ENCODE data around the gene TSPAN6.
A peak's percentile ranks its signal among the peaks of the same experiment; 100 is the strongest.

The TSPAN6 gene

GRCh38 chrX:100642290-100642689 lies 5.7 kb upstream of the TSPAN6 start:
- H3K4me3 ChIP-seq (ENCODE audit: low read depth, low read length) = no peak overlapping the region
- no peak for TF ChIP-seq CTCF (IDR thresholded peaks at IDR 0.05; ENCODE audit: borderline replicate concordance, insufficient read depth, low read depth, low read length)

- H3K4me3 ChIP-seq (ENCODE audit: low read depth, low read length) = no peak overlapping the region
- TF ChIP-seq CTCF (IDR thresholded peaks at IDR 0.05; ENCODE audit: borderline replicate concordance, insufficient read depth, low read depth, low read length) = no peak
These were observed 651 bp downstream of the TSPAN6 start for GRCh38 chrX:100635989-100636320.

GRCh38 chrX:100635040-100635439 lies 1.6 kb downstream of the TSPAN6 start:
- TF ChIP-seq CTCF (IDR thresholded peaks at IDR 0.05; ENCODE audit: borderline replicate concordance, insufficient read depth, low read depth, low read length) = no peak
- no peak overlapping the region for H3K4me3 ChIP-seq (ENCODE audit: low read depth, low read length)

GRCh38 chrX:100625985-100626491 lies 10.6 kb downstream of the TSPAN6 start:
- no peak for TF ChIP-seq CTCF (IDR thresholded peaks at IDR 0.05; ENCODE audit: borderline replicate concordance, insufficient read depth, low read depth, low read length)
- H3K4me3 ChIP-seq (ENCODE audit: low read depth, low read length) = no peak overlapping the region

GRCh38 chrX:100623001-100623400 lies 13.6 kb downstream of the TSPAN6 start:
- no peak for TF ChIP-seq CTCF (IDR thresholded peaks at IDR 0.05; ENCODE audit: borderline replicate concordance, insufficient read depth, low read depth, low read length)
- no peak overlapping the region for H3K4me3 ChIP-seq (ENCODE audit: low read depth, low read length)

GRCh38 chrX:100615005-100615404 lies 21.6 kb downstream of the TSPAN6 start:
- peak; percentile 60; the same call in 1 of the 2 replicates for TF ChIP-seq CTCF (IDR thresholded peaks at IDR 0.05; ENCODE audit: borderline replicate concordance, insufficient read depth, low read depth, low read length)

GRCh38 chrX:100611951-100612350 lies 24.7 kb downstream of the TSPAN6 start:
- H3K4me3 ChIP-seq (ENCODE audit: low read depth, low read length) = no peak overlapping the region
- TF ChIP-seq CTCF (IDR thresholded peaks at IDR 0.05; ENCODE audit: borderline replicate concordance, insufficient read depth, low read depth, low read length) = no peak

More at GRCh38 chrX:100615005-100615404, 21.6 kb downstream of the TSPAN6 start:
- H3K4me3 ChIP-seq (ENCODE audit: low read depth, low read length) = no peak overlapping the region
